AG10803 (cell line): Measurements from ENCODE around the gene FAM83F.

ENCODE experiments used
- DNase-seq: peaks from one replicate; pipeline ENCODE4 v3.0.0; 2010; ENCODE audit warnings: low read depth
- H3K4me3 ChIP-seq: 2 replicates; pipeline ENCODE4 v1.5.1; 2011; ENCODE audit warnings: mild to moderate bottlenecking, low read length, control low read depth
- CTCF ChIP-seq: conservative IDR thresholded peaks from 2 replicates; pipeline ENCODE4 v1.5.1; 2011; ENCODE audit warnings: mild to moderate bottlenecking, low read length, control low read depth, inconsistent platforms

FAM83F gene

GRCh38 chr22:40018051-40018450 is 23.3 kb downstream of the FAM83F start:
- no peak for DNase-seq
- TF ChIP-seq CTCF, result no peak
- no peak overlapping the region for H3K4me3 ChIP-seq

GRCh38 chr22:40019100-40019499 is 24.3 kb downstream of the FAM83F start:
- no peak for TF ChIP-seq CTCF
- no peak overlapping the region for H3K4me3 ChIP-seq
- no peak for DNase-seq

- no peak for DNase-seq
- no peak overlapping the region for H3K4me3 ChIP-seq
- TF ChIP-seq CTCF, result no peak
Observed at GRCh38 chr22:40020956-40021355, 26.2 kb downstream of the FAM83F start.

GRCh38 chr22:40021401-40022000 is 26.7 kb downstream of the FAM83F start:
- no peak for DNase-seq
- no peak overlapping the region for H3K4me3 ChIP-seq
- TF ChIP-seq CTCF, result no peak

GRCh38 chr22:40022536-40023240 is 27.9 kb downstream of the FAM83F start:
- DNase-seq, result no peak
- no peak for TF ChIP-seq CTCF
- H3K4me3 ChIP-seq, result no peak overlapping the region

GRCh38 chr22:40023341-40023841 is 28.6 kb downstream of the FAM83F start:
- no peak for TF ChIP-seq CTCF
- no peak overlapping the region for H3K4me3 ChIP-seq
- DNase-seq, result no peak
